Measurements from ENCODE around the gene PLG. TPM values are rescaled to one million over a fixed set of nuclear protein-coding genes. Genes with fewer than 3 reads are reported as not detected.

Gene PLG
- total RNA-seq, 1 experiment from 2014 or later = not detected

- intact Hi-C loops (cut with micrococcal nuclease; ENCODE audit: unreplicated experiment) = no loop called here
- H3K9me3 ChIP-seq (ENCODE audit: insufficient read depth, low read depth) = no peaks in the 10 kb centered on the region
- no TSS peak for BruUV-seq (replicated peaks)
- no peak overlapping the region for H2AFZ ChIP-seq
- no peak overlapping the region for H3K27ac ChIP-seq
- POLR2A ChIA-PET (ENCODE audit: unreplicated experiment) = no interaction called here
- peaks cover 4% of the 10 kb centered on the region for H3K27me3 ChIP-seq (ENCODE audit: insufficient read depth, low read depth)
- DNase-seq = no peak
- H3K4me2 ChIP-seq = no peak overlapping the region
- no peaks in the 10 kb centered on the region for H3K36me3 ChIP-seq (ENCODE audit: low read depth)
- H3K4me1 ChIP-seq (replicated peaks; ENCODE audit: insufficient read depth) = no peaks in the 10 kb centered on the region
- no peaks in the 10 kb centered on the region for H4K20me1 ChIP-seq (ENCODE audit: insufficient read depth)
- no peaks in the 10 kb centered on the region for H3K9me2 ChIP-seq (ENCODE audit: insufficient read depth)
- no peak overlapping the region for H3K4me3 ChIP-seq
- TF ChIP-seq CTCF (conservative IDR thresholded peaks at IDR 0.05) (no peak), EZH2 (IDR thresholded peaks at IDR 0.05; ENCODE audit: low read depth) (no peak)
- CTCF ChIA-PET = no interaction called here
- no peaks in the 10 kb centered on the region for H3K79me2 ChIP-seq (ENCODE audit: low read depth)
- H3F3A ChIP-seq (ENCODE audit: insufficient read depth, low read depth) = no peaks in the 10 kb centered on the region
These were observed 54.8 kb downstream of the PLG start for GRCh38 chr6:160756871-160757270.

- H3F3A ChIP-seq (ENCODE audit: insufficient read depth, low read depth) = no peaks in the 10 kb centered on the region
- no peaks in the 10 kb centered on the region for H3K9me3 ChIP-seq (ENCODE audit: insufficient read depth, low read depth)
- H3K27me3 ChIP-seq (ENCODE audit: insufficient read depth, low read depth) = no peaks in the 10 kb centered on the region
- no peak overlapping the region for H3K4me3 ChIP-seq
- no peaks in the 10 kb centered on the region for H3K9me2 ChIP-seq (ENCODE audit: insufficient read depth)
- H3K4me2 ChIP-seq = no peak overlapping the region
- no TSS peak for BruUV-seq (replicated peaks)
- DNase-seq = no peak
- H4K20me1 ChIP-seq (ENCODE audit: insufficient read depth) = no peaks in the 10 kb centered on the region
- CTCF ChIA-PET = no interaction called here
- H3K79me2 ChIP-seq (ENCODE audit: low read depth) = no peaks in the 10 kb centered on the region
- intact Hi-C loops (cut with micrococcal nuclease; ENCODE audit: unreplicated experiment) = no loop called here
- H3K4me1 ChIP-seq (replicated peaks; ENCODE audit: insufficient read depth) = no peaks in the 10 kb centered on the region
- TF ChIP-seq EZH2 (IDR thresholded peaks at IDR 0.05; ENCODE audit: low read depth) (no peak), CTCF (conservative IDR thresholded peaks at IDR 0.05) (no peak)
- H2AFZ ChIP-seq = no peak overlapping the region
- H3K36me3 ChIP-seq (ENCODE audit: low read depth) = no peaks in the 10 kb centered on the region
- no peak overlapping the region for H3K27ac ChIP-seq
- POLR2A ChIA-PET (ENCODE audit: unreplicated experiment) = no interaction called here
These were observed 62.8 kb downstream of the PLG start for GRCh38 chr6:160764847-160765246.

GRCh38 chr6:160765412-160765811 lies 63.4 kb downstream of the PLG start:
- Histone ChIP-seq H2AFZ (no peak overlapping the region), H3K27ac (no peak overlapping the region), H3K9me2 (ENCODE audit: insufficient read depth) (no peaks in the 10 kb centered on the region), H4K20me1 (ENCODE audit: insufficient read depth) (no peaks in the 10 kb centered on the region), H3F3A (ENCODE audit: insufficient read depth, low read depth) (no peaks in the 10 kb centered on the region), H3K79me2 (ENCODE audit: low read depth) (no peaks in the 10 kb centered on the region), H3K36me3 (ENCODE audit: low read depth) (no peaks in the 10 kb centered on the region), H3K9me3 (ENCODE audit: insufficient read depth, low read depth) (no peaks in the 10 kb centered on the region), H3K4me2 (no peak overlapping the region), H3K4me1 (replicated peaks; ENCODE audit: insufficient read depth) (no peaks in the 10 kb centered on the region), H3K27me3 (ENCODE audit: insufficient read depth, low read depth) (no peaks in the 10 kb centered on the region), H3K4me3 (no peak overlapping the region)
- DNase-seq = no peak
- CTCF ChIA-PET = no interaction called here
- intact Hi-C loops (cut with micrococcal nuclease; ENCODE audit: unreplicated experiment) = no loop called here
- no TSS peak for BruUV-seq (replicated peaks)
- POLR2A ChIA-PET (ENCODE audit: unreplicated experiment) = no interaction called here
- no peak for TF ChIP-seq EZH2 (IDR thresholded peaks at IDR 0.05; ENCODE audit: low read depth)
- no peak for TF ChIP-seq CTCF (conservative IDR thresholded peaks at IDR 0.05)

Measured in PC-9 (cell line).